Astrocyte of the spinal cord (primary cell): ENCODE results near the gene SMYD5.

Source experiments
- DNase-seq: peaks from one replicate; pipeline ENCODE4 v3.0.0; 2011; ENCODE audit warnings: low read depth, low spot score
- H3K4me3 ChIP-seq: 2 replicates; pipeline ENCODE4 v1.5.1; 2011; ENCODE audit warnings: low read depth, mild to moderate bottlenecking, low read length, moderate library complexity
- in situ Hi-C: cut with HindIII; loops from 2 replicates; pipeline ENCODE4 v1.10.0; 2017; ENCODE audit warnings: low sequenced_read_pairs
- TF ChIP-seq, protein P1 (sequence below): IDR thresholded peaks from 2 replicates; pipeline ENCODE4 v1.5.1; 2012; ENCODE audit warnings: low read depth, mild to moderate bottlenecking, low read length, inconsistent platforms

The SMYD5 gene

DNA sequence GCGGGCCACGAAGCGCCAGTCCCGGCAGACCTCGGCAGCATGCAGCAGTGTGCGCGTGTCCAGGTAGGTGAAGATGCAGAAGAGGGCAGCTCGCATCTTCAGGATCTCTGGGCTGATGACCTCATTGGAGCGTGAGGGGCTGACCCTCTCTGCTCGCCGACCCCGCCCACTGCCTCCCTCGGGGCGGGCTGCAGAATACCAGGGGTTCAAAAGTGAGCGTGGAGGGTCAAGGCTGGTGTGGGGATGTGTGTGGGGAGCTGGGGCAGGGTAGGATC lies 50.2 kb downstream of the SMYD5 start:
- H3K4me3 ChIP-seq: no peak overlapping the region
- in situ Hi-C loops: no loop called here
- TF ChIP-seq, protein P1, sequence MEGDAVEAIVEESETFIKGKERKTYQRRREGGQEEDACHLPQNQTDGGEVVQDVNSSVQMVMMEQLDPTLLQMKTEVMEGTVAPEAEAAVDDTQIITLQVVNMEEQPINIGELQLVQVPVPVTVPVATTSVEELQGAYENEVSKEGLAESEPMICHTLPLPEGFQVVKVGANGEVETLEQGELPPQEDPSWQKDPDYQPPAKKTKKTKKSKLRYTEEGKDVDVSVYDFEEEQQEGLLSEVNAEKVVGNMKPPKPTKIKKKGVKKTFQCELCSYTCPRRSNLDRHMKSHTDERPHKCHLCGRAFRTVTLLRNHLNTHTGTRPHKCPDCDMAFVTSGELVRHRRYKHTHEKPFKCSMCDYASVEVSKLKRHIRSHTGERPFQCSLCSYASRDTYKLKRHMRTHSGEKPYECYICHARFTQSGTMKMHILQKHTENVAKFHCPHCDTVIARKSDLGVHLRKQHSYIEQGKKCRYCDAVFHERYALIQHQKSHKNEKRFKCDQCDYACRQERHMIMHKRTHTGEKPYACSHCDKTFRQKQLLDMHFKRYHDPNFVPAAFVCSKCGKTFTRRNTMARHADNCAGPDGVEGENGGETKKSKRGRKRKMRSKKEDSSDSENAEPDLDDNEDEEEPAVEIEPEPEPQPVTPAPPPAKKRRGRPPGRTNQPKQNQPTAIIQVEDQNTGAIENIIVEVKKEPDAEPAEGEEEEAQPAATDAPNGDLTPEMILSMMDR: no peak
- no peak for DNase-seq

DNA sequence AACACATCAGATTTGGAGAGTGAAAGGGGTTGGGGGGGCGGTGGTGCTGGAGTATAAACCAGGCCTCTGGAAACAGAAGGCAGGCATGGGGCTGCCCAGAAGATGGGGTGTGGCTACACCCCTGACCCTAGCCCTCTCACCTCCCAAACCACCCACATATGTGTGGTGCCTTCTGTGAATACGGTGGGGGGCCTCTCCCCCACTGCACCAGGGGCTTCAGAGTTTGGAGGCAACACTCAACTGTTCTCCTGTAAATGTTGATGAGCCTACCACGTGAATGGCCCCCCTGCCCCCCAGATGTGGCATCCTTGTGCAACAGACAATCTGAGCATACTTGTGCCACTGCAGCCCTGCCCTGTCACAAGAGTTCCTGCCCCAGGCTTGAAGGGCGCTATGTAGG lies 50.7 kb downstream of the SMYD5 start:
- DNase-seq: no peak
- no peak overlapping the region for H3K4me3 ChIP-seq
- in situ Hi-C loops: no loop called here
- TF ChIP-seq, protein P1: no peak

DNA sequence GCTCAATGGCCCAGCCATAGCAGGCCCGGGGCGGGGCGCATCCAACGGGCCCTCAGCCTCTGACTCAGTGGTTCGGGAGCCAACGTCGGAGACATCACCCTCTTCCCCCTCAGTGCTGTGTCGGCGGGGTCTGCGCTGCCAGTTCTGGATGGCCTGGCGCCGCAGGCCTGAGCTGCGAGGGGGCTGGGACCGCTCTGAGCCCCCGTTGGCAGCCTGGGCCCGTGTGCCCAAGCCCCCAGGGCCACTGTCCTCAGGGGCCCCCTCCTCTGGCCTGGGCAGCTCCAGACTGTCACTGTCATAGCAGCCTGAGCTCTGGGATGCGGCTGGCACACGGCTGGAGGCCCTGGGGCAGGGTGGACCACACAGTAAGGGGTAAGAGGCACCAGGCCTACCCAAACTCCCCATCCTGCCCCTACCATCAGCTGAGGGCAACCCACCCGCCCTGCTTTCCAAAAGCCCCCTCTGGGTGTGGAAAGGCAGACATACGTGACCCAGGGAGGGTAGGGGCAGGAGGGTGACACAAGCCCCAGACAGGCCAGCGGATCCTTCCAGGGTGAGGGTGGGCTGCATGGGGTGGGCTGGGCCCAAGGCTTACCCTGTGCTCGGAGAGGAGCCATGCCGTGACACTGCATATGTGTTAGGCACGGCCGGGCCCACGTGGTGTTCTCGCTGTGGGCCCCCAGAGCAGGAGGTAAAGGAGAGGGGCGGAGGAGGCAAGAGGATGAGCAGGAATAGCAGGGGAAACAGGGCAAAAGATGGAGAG lies 51.4 kb downstream of the SMYD5 start:
- TF ChIP-seq, protein P1: no peak
- DNase-seq: no peak
- in situ Hi-C loops: no loop called here

GRCh38 chr2:73266061-73266901 lies 52.2 kb downstream of the SMYD5 start:
- TF ChIP-seq, protein P1: no peak
- in situ Hi-C loops: no loop called here
- H3K4me3 ChIP-seq: no peak overlapping the region
- no peak for DNase-seq

More for the DNA sequence above, 51.4 kb downstream of the SMYD5 start:
- no peak overlapping the region for H3K4me3 ChIP-seq

DNA sequence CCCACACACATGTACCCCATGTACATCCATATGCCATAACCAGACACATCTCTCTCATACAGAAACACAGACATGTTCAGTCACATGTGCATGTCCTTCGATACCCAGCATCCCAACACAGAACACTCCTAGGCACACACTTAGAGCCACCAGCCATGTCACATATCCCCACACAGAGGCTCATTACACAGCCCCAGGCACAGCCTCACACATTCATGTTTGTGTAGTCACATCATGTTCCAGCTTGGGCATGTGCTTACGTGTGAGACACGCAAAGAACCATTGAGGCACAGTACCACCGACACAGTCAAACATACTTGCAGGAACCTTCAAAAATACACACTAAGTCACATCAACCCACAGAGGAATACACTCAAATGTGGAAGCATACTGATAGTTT lies 53.0 kb downstream of the SMYD5 start:
- TF ChIP-seq, protein P1: no peak
- in situ Hi-C loops: no loop called here
- DNase-seq: no peak

DNA sequence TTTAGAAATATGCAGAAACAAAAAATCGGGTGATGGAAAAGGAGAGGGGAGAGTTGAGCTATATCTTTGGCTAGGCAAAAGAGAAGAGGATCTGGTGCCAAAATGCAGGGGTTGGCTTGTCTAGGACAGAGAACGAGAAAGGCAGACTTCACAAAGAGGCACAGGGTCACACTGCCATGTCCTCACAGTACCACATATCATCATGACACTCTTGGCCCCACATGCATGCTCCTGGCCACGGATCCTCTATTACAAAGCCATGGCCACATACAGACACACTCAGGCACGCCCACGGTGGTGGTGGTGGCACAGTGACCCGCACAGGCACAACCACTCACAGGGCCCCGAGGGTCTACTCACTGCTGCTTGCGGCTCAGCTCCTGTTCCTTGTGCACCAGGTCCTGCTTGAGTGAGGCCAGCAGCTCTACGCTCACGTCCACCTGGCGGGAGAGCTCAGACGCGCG lies 54.4 kb downstream of the SMYD5 start:
- TF ChIP-seq, protein P1: no peak
- in situ Hi-C loops: no loop called here
- no peak overlapping the region for H3K4me3 ChIP-seq
- no peak for DNase-seq

More for the DNA sequence above, 53.0 kb downstream of the SMYD5 start:
- no peak overlapping the region for H3K4me3 ChIP-seq
